ENCODE measurements around the gene ZG16B. TPM values are rescaled to one million over a fixed set of nuclear protein-coding genes. Genes with fewer than 3 reads are reported as not detected.
A peak's percentile ranks its signal among the peaks of the same experiment; 100 is the strongest.

ZG16B gene
- 4.0 and 6.9 TPM in 2 replicates for total RNA-seq (2022)
- percentile 31 among the genes with signal in this experiment for Bru-seq, nascent RNA
- percentile 49 among the genes with signal in this experiment for BruChase-seq, experiment 1, labeled RNA remaining after a 6-hour chase
- percentile 39 among the genes with signal in this experiment for BruChase-seq, experiment 2, labeled RNA remaining after a 2-hour chase
- long read RNA-seq, transcript ZG16B-201 (4 exons, 831 nt), result major isoform, 7 of 7 reads
- long read RNA-seq, partial matches to known transcripts, result 0 of 7 reads
- long read RNA-seq, other reads (novel, unspliced or antisense), result 0 of 7 reads

GRCh38 chr16:2829501-2830354 is at the start of gene ZG16B:
Gene ZG16B, plus strand, starts transcription at chr16:2830303. Its CDS starts 139 bp downstream, at chr16:2830442.
- Mint-ChIP-seq H3K27ac (ENCODE audit: low read depth, unreplicated experiment) (no peak within 1 kb of the TSS), H3K27me3 (ENCODE audit: insufficient read depth, unreplicated experiment) (no peaks in the 10 kb centered on the region), H3K4me3 (ENCODE audit: unreplicated experiment) (no peak within 1 kb of the TSS), H3K4me1 (ENCODE audit: insufficient read depth, unreplicated experiment) (peaks cover 3% of the 10 kb centered on the region), H3K9me3 (ENCODE audit: unreplicated experiment) (no peaks in the 10 kb centered on the region), H3K36me3 (ENCODE audit: insufficient read depth, unreplicated experiment) (no peaks in the 10 kb centered on the region)
- no peak for TF ChIP-seq CTCF (IDR thresholded peaks at IDR 0.05; ENCODE audit: unreplicated experiment)
- POLR2A ChIA-PET, result no interaction called here
- BruUV-seq (replicated peaks), result no TSS peak
- CTCF ChIA-PET, result no interaction called here
- peak; percentile 24 for DNase-seq (ENCODE audit: unreplicated experiment)
- intact Hi-C loops (cut with micrococcal nuclease), result no loop called here

GRCh38 chr16:2782583-2783351 is 47.3 kb upstream of the ZG16B start:
- Mint-ChIP-seq H3K4me3 (ENCODE audit: unreplicated experiment) (no peak overlapping the region), H3K9me3 (ENCODE audit: unreplicated experiment) (no peaks in the 10 kb centered on the region), H3K4me1 (ENCODE audit: insufficient read depth, unreplicated experiment) (peaks cover 6% of the 10 kb centered on the region), H3K36me3 (ENCODE audit: insufficient read depth, unreplicated experiment) (peaks cover 5% of the 10 kb centered on the region), H3K27ac (ENCODE audit: low read depth, unreplicated experiment) (no peak overlapping the region), H3K27me3 (ENCODE audit: insufficient read depth, unreplicated experiment) (no peaks in the 10 kb centered on the region)
- POLR2A ChIA-PET, result interaction anchor here (0.6 kb wide), 1 partner anchor 162 kb away, joined by 3 read pairs; no protein-coding TSS in a partner anchor
- no TSS peak for BruUV-seq (replicated peaks)
- CTCF ChIA-PET, result interaction anchor here (0.7 to 1.4 kb wide), 2 partner anchors 8 to 253 kb away, joined by 3 read pairs; no protein-coding TSS in a partner anchor
- intact Hi-C loops (cut with micrococcal nuclease), result no loop called here
- no peak for DNase-seq (ENCODE audit: unreplicated experiment)
- TF ChIP-seq CTCF (IDR thresholded peaks at IDR 0.05; ENCODE audit: unreplicated experiment), result no peak

GRCh38 chr16:2783581-2784357 is 46.3 kb upstream of the ZG16B start:
- no peak for DNase-seq (ENCODE audit: unreplicated experiment)
- intact Hi-C loops (cut with micrococcal nuclease), result no loop called here
- H3K4me1 Mint-ChIP-seq (ENCODE audit: insufficient read depth, unreplicated experiment), result no peaks in the 10 kb centered on the region
- ChIA-PET CTCF (interaction anchor here (1.1 to 1.4 kb wide), 3 partner anchors 9 to 85 kb away, joined by 3 to 4 read pairs (median 3); no protein-coding TSS in a partner anchor), POLR2A (interaction anchor here (1.5 kb wide), 1 partner anchor 32 kb away, joined by 3 read pairs; the partner anchor contains the start of gene SRRM2)
- H3K9me3 Mint-ChIP-seq (ENCODE audit: unreplicated experiment), result no peaks in the 10 kb centered on the region
- no peak for TF ChIP-seq CTCF (IDR thresholded peaks at IDR 0.05; ENCODE audit: unreplicated experiment)
- H3K27ac Mint-ChIP-seq (ENCODE audit: low read depth, unreplicated experiment), result no peak overlapping the region
- H3K4me3 Mint-ChIP-seq (ENCODE audit: unreplicated experiment), result no peak overlapping the region
- BruUV-seq (replicated peaks), result no TSS peak
- H3K36me3 Mint-ChIP-seq (ENCODE audit: insufficient read depth, unreplicated experiment), result peaks cover 5% of the 10 kb centered on the region
- no peaks in the 10 kb centered on the region for H3K27me3 Mint-ChIP-seq (ENCODE audit: insufficient read depth, unreplicated experiment)
